HK-2 (cell line): ENCODE measurements around the gene CYP4F11.
"Not testable (repeated sequence)": the region's sequence is repeated elsewhere in the genome, so short reads cannot be mapped to it uniquely, and the experiment has no call there.

ENCODE experiments used
- DNase-seq: peaks from one replicate; pipeline ENCODE4 v3.0.0-alpha.2; 2018; ENCODE audit not compliant: unreplicated experiment

Gene CYP4F11

GRCh38 chr19:15922021-15922420 is 12.3 kb downstream of the CYP4F11 start:
- DNase-seq, result no peak

GRCh38 chr19:15919243-15919642 is 15.1 kb downstream of the CYP4F11 start:
- no peak for DNase-seq

- no peak for DNase-seq
Observed at GRCh38 chr19:15915109-15915508, 19.2 kb downstream of the CYP4F11 start.

- no peak for DNase-seq
Observed at GRCh38 chr19:15913830-15914229, 20.5 kb downstream of the CYP4F11 start.

GRCh38 chr19:15913384-15913783 is 20.9 kb downstream of the CYP4F11 start:
- DNase-seq, result no peak

GRCh38 chr19:15911599-15912235 is 22.6 kb downstream of the CYP4F11 start:
- no peak for DNase-seq

- DNase-seq, result no peak
Observed at GRCh38 chr19:15905026-15905425, 29.3 kb downstream of the CYP4F11 start.

- not testable (repeated sequence) for DNase-seq
Observed at GRCh38 chr19:15902898-15903297, 31.4 kb downstream of the CYP4F11 start.

- no peak for DNase-seq
Observed at GRCh38 chr19:15902254-15902653, 32.1 kb downstream of the CYP4F11 start.

- DNase-seq, result no peak
Observed at GRCh38 chr19:15900504-15900903, 33.8 kb downstream of the CYP4F11 start.

GRCh38 chr19:15900032-15900431 is 34.3 kb downstream of the CYP4F11 start:
- DNase-seq, result not testable (repeated sequence)

- DNase-seq, result not testable (repeated sequence)
Observed at GRCh38 chr19:15899561-15899960, 34.8 kb downstream of the CYP4F11 start.

- no peak for DNase-seq
Observed at GRCh38 chr19:15897738-15898276, 36.5 kb downstream of the CYP4F11 start, which contains the start of gene CYP4F2. TSS of gene CYP4F2 (minus strand) at chr19:15898074. CDS start at chr19:15897611, 463 bp downstream.

- DNase-seq, result no peak
Observed at GRCh38 chr19:15897026-15897737, 37.1 kb downstream of the CYP4F11 start.

- DNase-seq, result no peak
Observed at GRCh38 chr19:15895876-15896430, 38.4 kb downstream of the CYP4F11 start.

GRCh38 chr19:15894359-15894758 is 40.0 kb downstream of the CYP4F11 start:
- DNase-seq, result no peak

GRCh38 chr19:15893477-15893876 is 40.9 kb downstream of the CYP4F11 start:
- no peak for DNase-seq

- no peak for DNase-seq
Observed at GRCh38 chr19:15892012-15892411, 42.3 kb downstream of the CYP4F11 start.

GRCh38 chr19:15891434-15891833 is 42.9 kb downstream of the CYP4F11 start:
- no peak for DNase-seq

GRCh38 chr19:15889339-15889738 is 45.0 kb downstream of the CYP4F11 start:
- not testable (repeated sequence) for DNase-seq

GRCh38 chr19:15885919-15886318 is 48.4 kb downstream of the CYP4F11 start:
- DNase-seq, result no peak

GRCh38 chr19:15885167-15885566 is 49.2 kb downstream of the CYP4F11 start:
- no peak for DNase-seq

GRCh38 chr19:15883329-15883728 is 51.0 kb downstream of the CYP4F11 start:
- not testable (repeated sequence) for DNase-seq
